SK-N-SH (cell line): ENCODE measurements around the gene C1orf232. TPM values are rescaled to one million over a fixed set of nuclear protein-coding genes. Genes with fewer than 3 reads are reported as not detected.

Experiments used
- CTCF ChIA-PET: fragments of 300-600, 350-600 bp; formaldehyde crosslinking; extraction: SDS; loops from one replicate; lab custom pipeline; 2021; lab: Yijun Ruan, JAX
- POLR2A ChIA-PET: fragments of 350-600 bp; sonication (Branson Sonifier 250); formaldehyde crosslinking; extraction: SDS; loops from one replicate; lab custom pipeline; 2020; ENCODE audit warnings: antibody characterized with exemption, inconsistent platforms; lab: Yijun Ruan, JAX
- DNase-seq: peaks from one replicate; pipeline ENCODE4 v3.0.0; 2012
- H2AFZ ChIP-seq: fragments of 200-600 bp; sonication (generic); 2 replicates; pipeline ENCODE4 v1.8.1; 2016; ENCODE audit warnings: antibody characterized with exemption, mild to moderate bottlenecking, low read depth
- H3F3A ChIP-seq: fragments of 200-600 bp; sonication (generic); replicated peaks from 2 replicates; pipeline ENCODE3; 2016; ENCODE audit warnings: antibody characterized with exemption, mild to moderate bottlenecking; ENCODE audit not compliant: insufficient read depth
- H3K27ac ChIP-seq, 2 experiments: fragments of 200-500 bp in 1 of 2; fragments of 200-600 bp in 1 of 2; sonication (Bioruptor generic) in 1 of 2; sonication (generic), shearing (Covaris generic) in 1 of 2; 2 replicates each; pipeline versions ENCODE4 v1.5.1 to v1.6.1; 2014 to 2016; ENCODE audit warnings: low read depth in 2 of 2, inconsistent platforms in 1 of 2, low read length in 1 of 2, mild to moderate bottlenecking in 1 of 2, mixed read lengths in 1 of 2
- H3K27me3 ChIP-seq: fragments of 200-600 bp; sonication (generic), shearing (Covaris generic); 2 replicates; pipeline ENCODE4 v1.6.1; 2016; ENCODE audit warnings: mixed run types; ENCODE audit not compliant: insufficient read depth
- H3K36me3 ChIP-seq, 2 experiments: fragments of 200-500 bp in 1 of 2; fragments of 200-600 bp in 1 of 2; sonication (Bioruptor generic) in 1 of 2; sonication (generic) in 1 of 2; replicated peaks in 1 of 2; 2 replicates each; pipeline versions ENCODE3 to v1.5.1; 2014 to 2016; ENCODE audit warnings: low read length in 1 of 2, mild to moderate bottlenecking in 1 of 2; ENCODE audit not compliant: insufficient read depth in 2 of 2, control insufficient read depth in 1 of 2
- H3K4me1 ChIP-seq, 2 experiments: fragments of 200-500 bp in 1 of 2; fragments of 200-600 bp in 1 of 2; sonication (Bioruptor generic) in 1 of 2; sonication (generic), shearing (Covaris generic) in 1 of 2; 2 replicates each; pipeline versions ENCODE4 v1.5.1 to v1.6.1; 2014 to 2016; ENCODE audit warnings: low read depth in 1 of 2, low read length in 1 of 2, mixed run types in 1 of 2; ENCODE audit not compliant: insufficient read depth in 2 of 2, control insufficient read depth in 1 of 2
- H3K4me2 ChIP-seq: fragments of 200-600 bp; sonication (generic), shearing (Covaris generic); 2 replicates; pipeline ENCODE4 v1.6.1; 2017; ENCODE audit warnings: mixed run types
- H3K4me3 ChIP-seq, 2 experiments: fragments of 200-500 bp in 1 of 2; fragments of 200-600 bp in 1 of 2; sonication (Bioruptor generic) in 1 of 2; sonication (generic), shearing (Covaris generic) in 1 of 2; 2 replicates each; pipeline versions ENCODE4 v1.5.1 to v1.8.1; 2014 to 2016; ENCODE audit warnings: low read depth in 2 of 2, inconsistent platforms in 1 of 2, low read length in 1 of 2, mild to moderate bottlenecking in 1 of 2, mixed read lengths in 1 of 2, moderate library complexity in 1 of 2
- H3K79me2 ChIP-seq: fragments of 200-600 bp; sonication (generic); 2 replicates; pipeline ENCODE4 v1.8.1; 2017; ENCODE audit warnings: mild to moderate bottlenecking; ENCODE audit not compliant: insufficient read depth
- H3K9ac ChIP-seq: fragments of 200-600 bp; sonication (generic); 2 replicates; pipeline ENCODE4 v1.6.1; 2017; ENCODE audit warnings: mixed run types
- H3K9me2 ChIP-seq: fragments of 200-600 bp; sonication (generic); 2 replicates; pipeline ENCODE4 v1.6.1; 2017; ENCODE audit warnings: mixed run types
- H3K9me3 ChIP-seq: fragments of 200-600 bp; sonication (generic); 2 replicates; pipeline ENCODE4 v1.6.1; 2017; ENCODE audit warnings: mixed run types, mild to moderate bottlenecking, moderate library complexity
- H4K20me1 ChIP-seq: fragments of 200-600 bp; sonication (generic); 2 replicates; pipeline ENCODE4 v1.6.1; 2017; ENCODE audit warnings: mild to moderate bottlenecking, mixed run types; ENCODE audit not compliant: insufficient read depth
- FOXJ3 ChIP-seq: sonication (generic); formaldehyde crosslinking; IDR thresholded peaks from 2 replicates; pipeline ENCODE4 v1.5.1; 2020; ENCODE audit warnings: mild to moderate bottlenecking, missing genetic modification reagents
- MAX ChIP-seq: IDR thresholded peaks from 2 replicates; pipeline ENCODE4 v1.4.0; 2012; ENCODE audit warnings: low read depth
- NFIC ChIP-seq: IDR thresholded peaks from 2 replicates; pipeline ENCODE4 v1.4.0; 2012; ENCODE audit warnings: borderline replicate concordance
- NRF1 ChIP-seq: IDR thresholded peaks from 2 replicates; pipeline ENCODE4 v1.6.1; 2012; ENCODE audit warnings: low read depth, mild to moderate bottlenecking, low read length
- RAD21 ChIP-seq: IDR thresholded peaks from 2 replicates; pipeline ENCODE4 v1.6.1; 2012; ENCODE audit warnings: mild to moderate bottlenecking, low read length
- REST ChIP-seq: IDR thresholded peaks from 2 replicates; pipeline ENCODE4 v1.6.1; 2012; ENCODE audit warnings: mild to moderate bottlenecking, low read depth, low read length, moderate library complexity
- SMC3 ChIP-seq: IDR thresholded peaks from 2 replicates; pipeline ENCODE4 v1.6.1; 2012; ENCODE audit warnings: low read depth, low read length, improper control_type of control experiment
- TCF12 ChIP-seq: IDR thresholded peaks from 2 replicates; pipeline ENCODE4 v1.4.0; 2012
- TEAD4 ChIP-seq: IDR thresholded peaks from 2 replicates; pipeline ENCODE4 v1.4.0; 2012; ENCODE audit warnings: mild to moderate bottlenecking, borderline replicate concordance; ENCODE audit not compliant: insufficient read depth
- WGBS: methylation state at CpG from one replicate; pipeline ENCODE4 v1.1.6; 2017; ENCODE audit warnings: low lambda C conversion rate; 5-methylcytosine and 5-hydroxymethylcytosine counted together
- polyA plus RNA-seq, 3 experiments: library from polyadenylated mRNA; depleted of rRNA; stranded (reverse); fragments of >200 nt; gene quantifications; 2 replicates each; pipeline ENCODE4 v1.2.3, GENCODE V29; 2012
- TF ChIP-seq, protein P1 (sequence below): IDR thresholded peaks from 2 replicates; pipeline ENCODE4; 2012

The C1orf232 gene
- polyA plus RNA-seq, 1 of the 3 experiments (the other 2 are of a cell fraction): not detected

- DNase-seq: no peak
- H3K79me2 ChIP-seq: peaks cover 17% of the 10 kb centered on the region; the same call in 1 of the 2 replicates
- H3K36me3 ChIP-seq: peaks cover 0 to 2% of the 10 kb centered on the region in 2 experiments
- no peak overlapping the region; the same call in none of the 2 replicates for H2AFZ ChIP-seq
- TF ChIP-seq, protein P1, sequence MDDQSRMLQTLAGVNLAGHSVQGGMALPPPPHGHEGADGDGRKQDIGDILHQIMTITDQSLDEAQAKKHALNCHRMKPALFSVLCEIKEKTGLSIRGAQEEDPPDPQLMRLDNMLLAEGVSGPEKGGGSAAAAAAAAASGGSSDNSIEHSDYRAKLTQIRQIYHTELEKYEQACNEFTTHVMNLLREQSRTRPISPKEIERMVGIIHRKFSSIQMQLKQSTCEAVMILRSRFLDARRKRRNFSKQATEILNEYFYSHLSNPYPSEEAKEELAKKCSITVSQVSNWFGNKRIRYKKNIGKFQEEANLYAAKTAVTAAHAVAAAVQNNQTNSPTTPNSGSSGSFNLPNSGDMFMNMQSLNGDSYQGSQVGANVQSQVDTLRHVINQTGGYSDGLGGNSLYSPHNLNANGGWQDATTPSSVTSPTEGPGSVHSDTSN: no peak
- no peak for TF ChIP-seq NFIC
- no peak for TF ChIP-seq FOXJ3
- no peak for TF ChIP-seq TCF12
- TF ChIP-seq MAX: no peak
- no peak for TF ChIP-seq RAD21
- no peak for TF ChIP-seq TEAD4
- no peak for TF ChIP-seq NRF1
- TF ChIP-seq, all 33 proteins: peak for 0
- peak overlapping the region; percentile 95 for H3K4me2 ChIP-seq
- no peak overlapping the region for H3K9ac ChIP-seq
- H3K9me3 ChIP-seq: no peaks in the 10 kb centered on the region
- peak overlapping the region in 1 of 2 experiments; percentile 17; a peak in 1 of 4 replicates for H3K27ac ChIP-seq
- WGBS: 79% methylated on average over 4 of the region's 4 CpGs
- H3K4me3 ChIP-seq: no peak overlapping the region; a peak in 1 of 4 replicates
- peaks cover 0 to 22% of the 10 kb centered on the region in 2 experiments; a peak in 2 of 4 replicates for H3K4me1 ChIP-seq
- no peaks in the 10 kb centered on the region for H3K27me3 ChIP-seq
- CTCF ChIA-PET: interaction anchor here (0.6 to 2.7 kb wide), 34 partner anchors 8 to 171 kb away, joined by 3 to 28 read pairs (median 4); partner anchors contain the start of genes CEP85 and PAFAH2
- H3K9me2 ChIP-seq: no peaks in the 10 kb centered on the region
- H4K20me1 ChIP-seq: no peaks in the 10 kb centered on the region
- POLR2A ChIA-PET: interaction anchor here (1.6 kb wide), 1 partner anchor 64 kb away, joined by 3 read pairs; the partner anchor contains the start of gene CEP85
- peaks cover 9% of the 10 kb centered on the region for H3F3A ChIP-seq
Observed at GRCh38 chr1:26169198-26169554, 413 bp upstream of the C1orf232 start.

DNA sequence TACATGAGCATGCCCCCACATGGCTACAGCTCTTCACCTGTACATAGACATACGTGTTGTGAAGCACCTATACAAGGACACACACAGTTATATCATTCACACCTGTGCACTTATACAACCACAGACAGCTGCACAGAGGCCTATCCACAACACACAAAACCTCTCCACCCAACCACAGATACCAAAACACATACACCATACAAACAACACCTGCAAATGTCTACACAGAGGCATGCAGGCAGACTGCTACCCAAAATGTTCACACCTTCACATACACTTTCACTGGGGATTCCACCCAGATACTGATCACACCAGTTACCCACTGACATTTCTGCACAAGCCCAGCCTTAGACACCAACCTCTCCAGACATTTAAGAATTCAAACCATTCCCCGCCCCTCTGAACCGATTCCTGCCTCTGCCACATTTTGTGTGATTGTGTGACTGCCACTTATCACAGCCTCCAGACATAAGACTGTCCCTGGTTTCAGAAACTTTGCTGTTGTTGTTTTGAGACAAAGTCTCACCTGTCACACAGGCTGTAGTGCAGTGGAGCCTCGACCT lies 2.0 kb downstream of the C1orf232 start:
- no peaks in the 10 kb centered on the region for H4K20me1 ChIP-seq
- H3K9ac ChIP-seq: no peak overlapping the region
- no peak overlapping the region for H3K27ac ChIP-seq
- H2AFZ ChIP-seq: no peak overlapping the region
- H3K27me3 ChIP-seq: no peaks in the 10 kb centered on the region
- H3K4me3 ChIP-seq: no peak overlapping the region
- H3K79me2 ChIP-seq: peaks cover 17% of the 10 kb centered on the region; the same call in 1 of the 2 replicates
- H3K4me1 ChIP-seq: peaks cover 0 to 22% of the 10 kb centered on the region in 2 experiments; a peak in 2 of 4 replicates
- no peak overlapping the region for H3K4me2 ChIP-seq
- peaks cover 4% of the 10 kb centered on the region for H3F3A ChIP-seq
- no peak for DNase-seq
- TF ChIP-seq SMC3 (no peak), TEAD4 (no peak), REST (no peak)
- POLR2A ChIA-PET: no interaction called here
- CTCF ChIA-PET: no interaction called here
- H3K9me2 ChIP-seq: no peaks in the 10 kb centered on the region
- no peaks in the 10 kb centered on the region for H3K9me3 ChIP-seq
- WGBS: 87% methylated on average over 4 of the region's 4 CpGs
- peaks cover 0 to 1% of the 10 kb centered on the region in 2 experiments for H3K36me3 ChIP-seq
